ENCODE results near the gene SMPD2. TPM values are rescaled to one million over a fixed set of nuclear protein-coding genes. Genes with fewer than 3 reads are reported as not detected.

The SMPD2 gene
- total and polyA plus RNA-seq, 9 of the 15 experiments (the other 6 are each of a cell fraction or from before 2014, with no cell fraction given), result 0.13 to 21.8 (median 18.3) TPM

DNA sequence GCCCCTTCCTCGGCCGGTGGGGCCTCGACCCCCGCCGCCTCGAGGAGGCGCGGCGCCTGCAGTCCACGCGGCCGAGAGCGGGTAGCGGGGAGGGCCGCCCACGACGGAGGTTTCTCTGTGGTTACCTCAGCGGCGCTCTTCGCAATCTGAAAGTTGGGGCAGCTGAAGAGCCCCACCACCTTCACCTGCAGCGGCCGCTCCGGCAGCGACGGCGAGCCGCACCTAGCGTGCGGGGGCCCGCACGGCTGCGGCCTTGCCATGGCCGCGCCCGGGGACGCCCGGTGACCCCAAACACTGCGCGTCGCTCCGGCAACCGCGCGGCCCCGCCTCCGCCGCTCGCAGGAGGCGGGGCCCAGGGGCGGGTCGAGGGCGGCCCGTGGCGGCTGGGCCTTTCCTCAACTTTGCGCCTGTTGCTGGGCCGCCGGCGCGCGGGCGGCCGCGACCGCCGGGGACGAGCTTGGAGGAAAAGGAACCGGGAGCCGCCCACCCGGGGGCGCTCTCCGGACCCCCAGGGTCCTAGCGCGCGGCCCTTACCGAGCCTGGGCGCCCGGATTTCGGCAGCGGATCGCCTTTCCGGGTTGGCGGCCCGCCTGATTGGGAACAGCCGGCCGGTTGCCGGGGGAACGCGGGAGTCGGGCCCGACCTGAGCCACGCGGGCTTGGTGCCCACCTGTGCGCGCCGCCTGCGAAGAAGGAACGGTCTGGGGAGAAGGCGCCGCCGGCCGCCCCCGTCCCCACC lies at the start of gene SMPD2, which contains the start of gene PPIL6 (continued):
- TF ChIP-seq, protein P1, sequence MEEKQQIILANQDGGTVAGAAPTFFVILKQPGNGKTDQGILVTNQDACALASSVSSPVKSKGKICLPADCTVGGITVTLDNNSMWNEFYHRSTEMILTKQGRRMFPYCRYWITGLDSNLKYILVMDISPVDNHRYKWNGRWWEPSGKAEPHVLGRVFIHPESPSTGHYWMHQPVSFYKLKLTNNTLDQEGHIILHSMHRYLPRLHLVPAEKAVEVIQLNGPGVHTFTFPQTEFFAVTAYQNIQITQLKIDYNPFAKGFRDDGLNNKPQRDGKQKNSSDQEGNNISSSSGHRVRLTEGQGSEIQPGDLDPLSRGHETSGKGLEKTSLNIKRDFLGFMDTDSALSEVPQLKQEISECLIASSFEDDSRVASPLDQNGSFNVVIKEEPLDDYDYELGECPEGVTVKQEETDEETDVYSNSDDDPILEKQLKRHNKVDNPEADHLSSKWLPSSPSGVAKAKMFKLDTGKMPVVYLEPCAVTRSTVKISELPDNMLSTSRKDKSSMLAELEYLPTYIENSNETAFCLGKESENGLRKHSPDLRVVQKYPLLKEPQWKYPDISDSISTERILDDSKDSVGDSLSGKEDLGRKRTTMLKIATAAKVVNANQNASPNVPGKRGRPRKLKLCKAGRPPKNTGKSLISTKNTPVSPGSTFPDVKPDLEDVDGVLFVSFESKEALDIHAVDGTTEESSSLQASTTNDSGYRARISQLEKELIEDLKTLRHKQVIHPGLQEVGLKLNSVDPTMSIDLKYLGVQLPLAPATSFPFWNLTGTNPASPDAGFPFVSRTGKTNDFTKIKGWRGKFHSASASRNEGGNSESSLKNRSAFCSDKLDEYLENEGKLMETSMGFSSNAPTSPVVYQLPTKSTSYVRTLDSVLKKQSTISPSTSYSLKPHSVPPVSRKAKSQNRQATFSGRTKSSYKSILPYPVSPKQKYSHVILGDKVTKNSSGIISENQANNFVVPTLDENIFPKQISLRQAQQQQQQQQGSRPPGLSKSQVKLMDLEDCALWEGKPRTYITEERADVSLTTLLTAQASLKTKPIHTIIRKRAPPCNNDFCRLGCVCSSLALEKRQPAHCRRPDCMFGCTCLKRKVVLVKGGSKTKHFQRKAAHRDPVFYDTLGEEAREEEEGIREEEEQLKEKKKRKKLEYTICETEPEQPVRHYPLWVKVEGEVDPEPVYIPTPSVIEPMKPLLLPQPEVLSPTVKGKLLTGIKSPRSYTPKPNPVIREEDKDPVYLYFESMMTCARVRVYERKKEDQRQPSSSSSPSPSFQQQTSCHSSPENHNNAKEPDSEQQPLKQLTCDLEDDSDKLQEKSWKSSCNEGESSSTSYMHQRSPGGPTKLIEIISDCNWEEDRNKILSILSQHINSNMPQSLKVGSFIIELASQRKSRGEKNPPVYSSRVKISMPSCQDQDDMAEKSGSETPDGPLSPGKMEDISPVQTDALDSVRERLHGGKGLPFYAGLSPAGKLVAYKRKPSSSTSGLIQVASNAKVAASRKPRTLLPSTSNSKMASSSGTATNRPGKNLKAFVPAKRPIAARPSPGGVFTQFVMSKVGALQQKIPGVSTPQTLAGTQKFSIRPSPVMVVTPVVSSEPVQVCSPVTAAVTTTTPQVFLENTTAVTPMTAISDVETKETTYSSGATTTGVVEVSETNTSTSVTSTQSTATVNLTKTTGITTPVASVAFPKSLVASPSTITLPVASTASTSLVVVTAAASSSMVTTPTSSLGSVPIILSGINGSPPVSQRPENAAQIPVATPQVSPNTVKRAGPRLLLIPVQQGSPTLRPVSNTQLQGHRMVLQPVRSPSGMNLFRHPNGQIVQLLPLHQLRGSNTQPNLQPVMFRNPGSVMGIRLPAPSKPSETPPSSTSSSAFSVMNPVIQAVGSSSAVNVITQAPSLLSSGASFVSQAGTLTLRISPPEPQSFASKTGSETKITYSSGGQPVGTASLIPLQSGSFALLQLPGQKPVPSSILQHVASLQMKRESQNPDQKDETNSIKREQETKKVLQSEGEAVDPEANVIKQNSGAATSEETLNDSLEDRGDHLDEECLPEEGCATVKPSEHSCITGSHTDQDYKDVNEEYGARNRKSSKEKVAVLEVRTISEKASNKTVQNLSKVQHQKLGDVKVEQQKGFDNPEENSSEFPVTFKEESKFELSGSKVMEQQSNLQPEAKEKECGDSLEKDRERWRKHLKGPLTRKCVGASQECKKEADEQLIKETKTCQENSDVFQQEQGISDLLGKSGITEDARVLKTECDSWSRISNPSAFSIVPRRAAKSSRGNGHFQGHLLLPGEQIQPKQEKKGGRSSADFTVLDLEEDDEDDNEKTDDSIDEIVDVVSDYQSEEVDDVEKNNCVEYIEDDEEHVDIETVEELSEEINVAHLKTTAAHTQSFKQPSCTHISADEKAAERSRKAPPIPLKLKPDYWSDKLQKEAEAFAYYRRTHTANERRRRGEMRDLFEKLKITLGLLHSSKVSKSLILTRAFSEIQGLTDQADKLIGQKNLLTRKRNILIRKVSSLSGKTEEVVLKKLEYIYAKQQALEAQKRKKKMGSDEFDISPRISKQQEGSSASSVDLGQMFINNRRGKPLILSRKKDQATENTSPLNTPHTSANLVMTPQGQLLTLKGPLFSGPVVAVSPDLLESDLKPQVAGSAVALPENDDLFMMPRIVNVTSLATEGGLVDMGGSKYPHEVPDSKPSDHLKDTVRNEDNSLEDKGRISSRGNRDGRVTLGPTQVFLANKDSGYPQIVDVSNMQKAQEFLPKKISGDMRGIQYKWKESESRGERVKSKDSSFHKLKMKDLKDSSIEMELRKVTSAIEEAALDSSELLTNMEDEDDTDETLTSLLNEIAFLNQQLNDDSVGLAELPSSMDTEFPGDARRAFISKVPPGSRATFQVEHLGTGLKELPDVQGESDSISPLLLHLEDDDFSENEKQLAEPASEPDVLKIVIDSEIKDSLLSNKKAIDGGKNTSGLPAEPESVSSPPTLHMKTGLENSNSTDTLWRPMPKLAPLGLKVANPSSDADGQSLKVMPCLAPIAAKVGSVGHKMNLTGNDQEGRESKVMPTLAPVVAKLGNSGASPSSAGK (IDR thresholded peaks at IDR 0.05), result peak; percentile 100
- TF ChIP-seq KDM4B (IDR thresholded peaks at IDR 0.05; ENCODE audit: borderline replicate concordance in 2 of 2, low read depth in 1 of 2), result peak in 1 of 2 experiments; percentile 6; a peak in 1 of 4 replicates
- peak; percentile 64 for TF ChIP-seq PHF20 (IDR thresholded peaks at IDR 0.05; ENCODE audit: partially characterized antibody)
- TF ChIP-seq CCNT2 (IDR thresholded peaks at IDR 0.05; ENCODE audit: borderline replicate concordance, extremely low read depth, insufficient read length, low read depth, low read length), result peak; percentile 86
- TF ChIP-seq PCBP2 (IDR thresholded peaks at IDR 0.05; ENCODE audit: low read depth, low read length, poor library complexity, severe bottlenecking), result no peak
- TF ChIP-seq ZBTB33 (CRISPR knock-in tag; IDR thresholded peaks at IDR 0.05), result peak; percentile 59; the same call in 1 of the 2 replicates
